ENCODE measurements around the gene FRMD4A.

DNA sequence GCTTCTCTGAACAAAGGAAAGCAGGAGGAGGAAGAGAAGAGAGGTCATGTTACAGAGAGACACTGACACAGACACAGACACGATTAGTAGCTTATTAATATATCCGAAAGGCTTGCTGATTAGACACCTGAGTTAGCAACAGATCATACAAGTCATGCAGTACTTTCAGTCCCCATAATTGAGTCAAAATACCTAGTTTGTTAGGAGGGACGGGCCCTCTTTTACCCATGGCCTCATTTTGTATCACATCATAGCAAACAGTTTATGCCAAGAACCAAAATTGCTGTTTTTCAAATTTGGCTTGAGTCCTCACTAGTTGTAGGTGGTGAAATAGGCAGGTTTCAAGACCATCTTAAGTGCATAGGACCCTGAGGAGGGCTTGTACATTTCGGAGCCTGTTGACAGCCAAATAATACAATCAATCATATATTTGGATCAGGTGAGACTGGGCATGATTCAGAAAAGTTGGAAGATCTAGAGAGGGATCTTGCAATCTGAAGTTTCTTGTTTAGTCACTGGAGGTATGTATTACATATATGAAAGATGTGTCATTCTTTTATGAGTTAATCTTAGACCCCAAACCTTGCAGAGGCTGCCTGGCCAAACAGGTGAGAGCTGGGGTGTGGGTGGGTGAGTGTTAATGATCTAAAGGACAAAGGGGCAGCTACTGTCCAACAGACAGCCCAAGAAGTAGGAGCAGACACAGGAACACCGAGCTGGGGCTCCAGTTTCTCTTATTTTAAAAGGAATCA is 678.6 kb downstream of the FRMD4A start:
- TF ChIP-seq, protein P1, sequence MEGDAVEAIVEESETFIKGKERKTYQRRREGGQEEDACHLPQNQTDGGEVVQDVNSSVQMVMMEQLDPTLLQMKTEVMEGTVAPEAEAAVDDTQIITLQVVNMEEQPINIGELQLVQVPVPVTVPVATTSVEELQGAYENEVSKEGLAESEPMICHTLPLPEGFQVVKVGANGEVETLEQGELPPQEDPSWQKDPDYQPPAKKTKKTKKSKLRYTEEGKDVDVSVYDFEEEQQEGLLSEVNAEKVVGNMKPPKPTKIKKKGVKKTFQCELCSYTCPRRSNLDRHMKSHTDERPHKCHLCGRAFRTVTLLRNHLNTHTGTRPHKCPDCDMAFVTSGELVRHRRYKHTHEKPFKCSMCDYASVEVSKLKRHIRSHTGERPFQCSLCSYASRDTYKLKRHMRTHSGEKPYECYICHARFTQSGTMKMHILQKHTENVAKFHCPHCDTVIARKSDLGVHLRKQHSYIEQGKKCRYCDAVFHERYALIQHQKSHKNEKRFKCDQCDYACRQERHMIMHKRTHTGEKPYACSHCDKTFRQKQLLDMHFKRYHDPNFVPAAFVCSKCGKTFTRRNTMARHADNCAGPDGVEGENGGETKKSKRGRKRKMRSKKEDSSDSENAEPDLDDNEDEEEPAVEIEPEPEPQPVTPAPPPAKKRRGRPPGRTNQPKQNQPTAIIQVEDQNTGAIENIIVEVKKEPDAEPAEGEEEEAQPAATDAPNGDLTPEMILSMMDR (IDR thresholded peaks at IDR 0.05) = no peak
- no peak for TF ChIP-seq POLR2A (IDR thresholded peaks at IDR 0.05)
